Thyroid gland (tissue), 4 donors: Measurements from ENCODE around the gene EFNB3.

ENCODE experiments used
- CTCF ChIP-seq, 6 experiments: fragments of 200-600 bp in 3 of 6; fragments of 450-650 bp in 3 of 6; sonication (generic) in 3 of 6; IDR thresholded peaks; one replicate each; pipeline ENCODE4 v1.5.1; 2016 to 2019; ENCODE audit warnings: antibody characterized with exemption in 6 of 6, mild to moderate bottlenecking in 2 of 6, inconsistent platforms in 1 of 6, moderate library complexity in 1 of 6
- POLR2A ChIP-seq, 2 donors: fragments of 450-650 bp; IDR thresholded peaks; one replicate each; pipeline ENCODE4 v1.6.1; 2017; ENCODE audit warnings: antibody characterized with exemption in 2 of 2, mild to moderate bottlenecking in 2 of 2, moderate library complexity in 1 of 2

GRCh38 chr17:7729816-7730215 lies 24.8 kb downstream of the EFNB3 start:
- no peak for TF ChIP-seq CTCF (IDR thresholded peaks at IDR 0.05)
- no peak for TF ChIP-seq POLR2A (IDR thresholded peaks at IDR 0.05)
